22Rv1 (cell line): Measurements from ENCODE around the gene CAND1.

Experiments
- CTCF ChIP-seq: fragments of 450-650 bp; IDR thresholded peaks from 2 replicates; pipeline ENCODE4 v1.5.1; 2017; ENCODE audit warnings: mild to moderate bottlenecking
- ZFX ChIP-seq: fragments of 450-650 bp; IDR thresholded peaks from 2 replicates; pipeline ENCODE4 v1.6.1; 2017; ENCODE audit warnings: antibody characterized with exemption, borderline replicate concordance

DNA sequence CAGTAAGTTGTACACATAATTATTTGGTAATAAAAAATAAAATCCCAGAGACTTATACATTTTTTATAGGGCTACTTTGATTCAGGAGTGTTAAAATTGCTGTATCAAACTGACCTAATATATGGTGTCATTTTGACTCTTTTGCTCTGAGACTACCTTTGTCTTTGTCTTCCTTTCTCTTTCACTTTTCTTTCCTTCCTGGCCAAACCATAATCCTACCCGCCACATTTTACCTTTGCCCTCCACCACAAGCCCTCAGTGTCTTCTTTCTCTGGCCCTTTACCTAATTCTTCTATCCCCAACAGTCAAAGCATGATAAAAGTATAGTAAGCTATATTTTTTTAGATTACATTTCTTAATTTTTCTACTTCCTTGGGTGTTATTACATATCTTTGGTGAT is 62.0 kb downstream of the CAND1 start:
- TF ChIP-seq CTCF (no peak), ZFX (no peak)
